ENCODE data around the gene HELZ2.
"Not testable (repeated sequence)": the region's sequence is repeated elsewhere in the genome, so short reads cannot be mapped to it uniquely, and the experiment has no call there.

HELZ2 gene

DNA sequence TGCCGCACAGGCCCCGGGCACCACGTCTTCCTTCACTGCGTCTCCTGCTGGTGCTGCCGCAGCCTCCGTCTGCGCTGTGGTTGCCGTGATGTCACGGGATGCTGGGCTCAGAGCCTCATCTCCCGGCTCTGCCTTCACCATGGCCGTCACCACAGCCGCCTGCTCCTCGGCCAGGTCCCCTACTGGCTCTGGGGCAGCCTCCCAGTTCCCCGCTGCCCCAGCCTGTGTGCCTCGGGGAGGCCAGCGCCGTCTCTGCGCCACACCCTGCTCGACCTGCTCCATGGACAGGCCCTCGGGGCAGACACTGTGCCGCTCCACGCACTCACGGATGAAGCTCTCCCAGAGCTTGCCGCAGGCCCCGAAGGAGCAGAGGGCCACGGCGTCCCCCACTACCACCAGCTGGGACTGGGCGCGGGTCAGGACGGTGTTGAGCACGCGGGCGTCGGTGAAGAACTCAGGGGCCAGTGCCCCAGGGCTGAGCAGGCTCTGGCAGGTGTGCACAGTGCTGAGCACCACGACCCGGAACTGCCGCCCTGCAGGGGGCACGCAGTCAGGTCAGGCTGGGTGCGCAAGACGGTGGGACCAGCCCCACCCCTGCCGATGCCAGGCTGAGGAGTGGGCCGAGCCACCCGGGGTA lies 8.2 kb downstream of the HELZ2 start:
- no peak for DNase-seq (ENCODE audit: low spot score)

DNA sequence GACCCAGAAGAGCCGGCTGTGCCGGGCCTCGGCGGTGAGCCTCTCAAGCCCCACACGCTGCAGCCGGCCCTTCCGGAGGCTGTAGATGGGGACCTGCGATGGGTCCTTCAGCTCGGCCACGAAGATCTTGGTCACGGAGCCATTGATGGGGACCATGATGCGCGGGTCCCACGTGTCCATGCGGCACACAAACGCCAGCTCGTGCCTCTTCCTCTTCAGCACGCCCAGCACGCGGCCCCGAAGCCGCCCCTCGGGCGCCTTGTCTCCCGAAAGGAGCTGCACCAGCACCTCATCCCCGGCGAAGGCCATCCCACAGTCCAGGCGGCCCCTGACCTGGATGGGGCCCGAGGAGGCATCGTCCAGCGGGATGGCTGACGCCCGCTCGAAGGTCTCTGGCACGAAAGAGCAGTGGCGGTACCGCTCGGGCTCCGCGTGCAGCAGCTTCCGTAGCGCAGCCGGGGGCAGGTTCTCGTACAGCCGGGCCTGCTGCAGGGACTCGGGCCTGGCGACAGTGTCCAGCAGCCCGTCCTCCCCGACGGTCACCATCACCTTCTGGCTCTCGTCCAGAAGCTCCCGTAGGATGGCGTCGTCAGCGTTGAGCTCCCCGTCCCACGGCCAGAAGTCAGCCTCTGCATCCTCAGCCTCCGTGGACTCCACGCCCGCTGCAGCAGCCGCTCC lies 8.9 kb downstream of the HELZ2 start:
- DNase-seq (ENCODE audit: low spot score): no peak

DNA sequence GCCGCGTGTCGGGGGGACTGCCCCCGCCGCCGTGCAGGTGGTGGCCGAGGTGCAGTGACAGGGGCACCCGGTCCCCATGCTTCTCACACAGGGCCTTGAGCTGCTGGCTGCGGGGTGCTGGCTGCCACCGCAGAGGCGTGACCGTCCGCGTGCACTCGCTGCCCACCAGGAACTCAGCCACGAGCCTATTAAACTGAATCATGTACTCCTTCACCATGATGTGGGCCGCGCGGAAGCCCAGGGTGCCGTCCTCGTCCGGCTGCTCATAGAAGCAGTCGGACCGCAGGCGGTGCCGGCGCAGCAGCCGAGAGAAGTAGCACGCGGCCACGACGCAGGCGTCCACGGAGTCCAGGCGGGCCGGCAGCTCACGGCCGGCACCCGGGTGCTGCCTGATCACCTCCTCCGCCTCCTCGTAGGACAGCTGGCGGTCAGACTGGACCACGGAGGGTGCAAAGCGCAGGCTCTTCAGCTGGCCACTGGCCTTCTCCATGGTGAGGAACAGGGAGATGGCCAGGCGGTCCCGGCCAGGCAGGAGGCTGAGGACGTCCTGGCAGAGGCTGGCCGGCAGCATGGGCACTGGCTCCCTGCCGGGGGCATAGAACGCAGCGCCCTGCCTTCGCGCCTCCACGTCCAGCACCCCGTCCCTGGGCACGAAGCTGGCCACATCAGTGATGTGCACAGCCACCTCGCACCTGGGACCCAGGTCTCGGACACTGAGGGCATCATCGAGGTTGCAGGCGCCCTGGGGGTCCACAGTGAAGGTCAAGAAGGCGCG lies 9.8 kb downstream of the HELZ2 start:
- DNase-seq (ENCODE audit: low spot score): no peak

DNA sequence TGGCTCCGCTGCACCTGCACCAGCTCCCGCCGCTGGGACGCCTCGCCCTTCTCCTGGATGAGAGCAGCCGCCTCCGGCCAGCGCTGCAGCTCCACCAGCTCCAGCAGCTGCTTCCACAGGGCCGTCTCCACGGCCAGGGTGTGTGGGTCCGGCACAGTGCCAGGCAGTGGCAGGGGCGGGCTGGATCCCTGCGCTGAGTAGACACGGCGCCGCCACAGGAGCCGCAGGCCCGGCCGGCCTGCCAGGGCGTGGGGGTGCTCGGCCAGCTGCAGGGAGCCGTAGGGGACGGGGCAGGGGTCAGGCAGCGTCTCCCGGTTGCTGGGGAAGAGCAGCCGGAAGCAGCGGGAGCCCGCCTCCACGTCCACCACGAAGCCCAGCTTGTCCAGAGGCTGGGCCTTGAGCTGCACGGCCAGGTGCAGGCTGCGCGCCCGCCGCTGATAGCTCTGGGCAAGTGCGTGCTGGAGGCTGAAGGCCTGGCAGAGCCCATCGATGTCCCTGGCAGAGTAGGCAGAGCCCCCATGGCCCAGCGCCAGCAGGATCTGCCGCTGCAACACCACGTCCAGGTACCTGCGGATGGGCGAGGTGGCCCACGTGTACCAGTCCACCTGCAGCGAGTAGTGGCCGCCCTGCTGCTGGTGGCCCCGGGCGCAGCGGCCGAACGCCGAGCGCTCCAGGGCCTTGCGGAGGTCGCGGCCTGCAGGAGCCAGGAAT lies 10.7 kb downstream of the HELZ2 start:
- no peak for DNase-seq (ENCODE audit: low spot score)

DNA sequence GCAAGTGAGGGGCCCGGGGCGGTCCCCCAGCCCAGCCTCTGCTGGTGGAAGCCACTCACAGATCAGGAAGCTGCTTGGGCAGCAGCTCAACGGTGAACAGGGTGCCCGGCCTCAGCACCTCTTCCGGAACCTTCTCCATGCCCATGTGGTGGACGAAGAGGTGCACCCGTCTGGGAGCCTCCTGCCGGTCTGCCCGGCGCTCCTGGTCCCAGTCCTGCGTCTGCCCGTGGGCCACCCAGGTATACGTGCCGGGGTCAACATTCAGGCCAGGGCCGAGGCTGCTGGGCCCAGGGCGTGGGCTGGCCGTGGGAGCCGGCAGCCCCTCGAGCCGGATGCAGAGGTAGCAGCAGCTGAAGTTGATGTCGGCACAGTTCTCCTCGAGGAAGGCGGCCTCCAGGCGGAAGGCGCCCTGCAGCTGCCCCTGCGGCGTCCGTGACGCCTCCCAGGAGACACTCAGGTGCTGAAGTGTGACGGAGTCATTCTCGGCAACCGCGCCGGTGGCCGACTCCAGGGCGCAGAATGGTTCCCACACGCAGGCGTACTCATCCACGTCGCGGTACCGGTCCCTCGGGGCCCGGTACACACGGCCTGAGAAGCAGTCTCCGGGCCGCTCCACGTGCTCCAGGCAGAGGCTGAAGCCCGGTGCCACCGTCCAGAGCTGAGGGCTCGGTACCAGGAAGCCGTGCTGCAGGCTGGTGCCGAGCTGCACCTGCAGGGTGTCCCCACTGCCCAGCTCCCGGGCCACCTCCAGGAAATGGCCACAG lies 11.4 kb downstream of the HELZ2 start:
- no peak for DNase-seq (ENCODE audit: low spot score)

DNA sequence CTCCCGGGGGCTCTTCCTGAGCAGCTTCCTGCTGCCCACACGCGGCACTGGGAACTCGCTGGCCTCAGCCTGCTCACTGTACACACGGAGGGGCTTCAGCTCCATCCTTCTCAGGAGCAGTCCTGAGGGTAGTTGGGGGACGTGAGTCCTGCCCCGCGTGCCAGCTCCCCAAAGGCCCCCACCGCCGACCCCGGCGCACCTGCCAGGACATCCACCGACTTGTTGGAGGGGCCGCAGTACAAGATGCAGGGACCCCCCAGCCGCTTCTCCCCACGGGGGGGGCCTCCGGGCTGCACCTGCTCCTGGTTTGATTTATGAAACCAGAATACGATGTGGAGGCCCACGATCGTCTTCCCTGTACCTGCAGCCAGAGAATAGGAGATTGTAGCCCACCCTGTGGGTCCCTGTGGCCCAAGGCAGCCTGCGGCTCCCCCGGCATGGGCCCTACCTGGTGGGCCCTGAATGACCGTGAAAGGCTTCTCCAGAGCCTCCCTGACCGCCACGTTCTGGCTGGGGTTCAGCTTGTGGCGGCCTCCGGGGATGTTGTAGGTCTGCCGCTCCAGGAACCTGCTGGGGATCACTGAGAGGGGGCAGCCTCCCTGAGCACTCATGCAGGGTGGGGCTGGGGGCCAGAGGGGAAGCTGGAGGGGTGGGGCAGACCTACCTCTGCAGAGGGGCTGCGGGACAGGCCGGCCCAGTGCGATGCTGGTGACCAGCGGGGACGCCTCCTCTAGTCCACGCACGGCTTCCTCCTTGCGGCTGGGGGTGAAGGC lies 12.2 kb downstream of the HELZ2 start:
- DNase-seq (ENCODE audit: low spot score): no peak

DNA sequence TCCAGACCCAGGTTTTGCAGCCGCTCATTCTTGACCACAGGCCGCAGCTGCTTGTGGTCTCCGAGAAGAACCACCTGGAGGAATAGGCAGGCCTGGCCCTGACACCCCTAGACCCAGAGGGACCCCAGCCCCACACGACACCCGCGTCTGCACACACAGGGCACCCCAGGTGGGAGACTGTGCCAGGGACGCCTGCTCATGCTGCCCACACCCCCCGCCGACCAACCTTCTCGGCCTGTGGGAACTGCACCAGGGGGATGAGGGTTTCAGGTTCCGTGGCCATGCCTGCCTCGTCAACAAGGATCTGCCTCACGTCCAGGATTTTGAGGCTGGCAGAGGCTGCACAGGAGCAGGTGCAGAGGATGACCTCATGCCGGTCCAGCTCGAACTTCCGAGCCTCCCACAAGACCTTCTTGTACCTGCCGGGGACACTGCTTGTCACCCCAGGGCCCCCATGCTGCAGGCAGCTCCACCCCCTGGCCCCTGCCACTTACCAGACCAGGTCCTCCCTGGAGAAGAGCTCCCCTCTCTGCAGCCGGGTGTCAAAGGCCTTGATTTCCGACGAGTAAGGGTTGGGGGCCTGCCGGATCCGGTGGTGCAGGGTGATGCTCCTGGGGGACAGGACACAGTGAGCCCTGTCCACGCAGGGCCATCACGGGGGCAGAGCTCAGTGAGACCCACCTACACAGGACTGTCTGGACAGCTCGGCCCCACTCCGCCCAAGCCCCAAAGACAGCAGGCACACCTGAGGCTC lies 13.0 kb downstream of the HELZ2 start:
- no peak for DNase-seq (ENCODE audit: low spot score)

DNA sequence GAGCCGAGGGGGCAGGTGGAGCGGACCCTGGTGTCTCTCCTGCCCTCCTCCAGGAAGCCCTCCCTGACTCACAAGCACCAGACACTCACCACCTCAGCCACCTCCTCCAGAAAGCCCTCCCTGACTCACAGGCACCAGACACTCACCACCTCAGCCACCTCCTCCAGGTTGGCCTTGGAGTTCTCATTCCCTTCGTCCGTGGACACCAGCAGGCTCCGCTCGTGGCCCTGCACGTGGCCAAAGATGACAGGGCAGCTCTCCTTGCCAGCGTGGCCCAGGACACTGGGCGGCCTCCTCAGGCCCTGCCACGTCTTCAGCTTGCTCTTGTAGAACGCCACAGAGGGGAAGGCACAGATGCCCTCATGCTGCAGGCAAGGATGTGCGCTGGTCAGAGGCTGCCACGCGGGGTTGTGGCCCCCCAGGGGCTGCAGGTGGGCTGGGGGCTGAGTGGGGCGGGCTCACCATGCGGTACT lies 13.7 kb downstream of the HELZ2 start:
- no peak for DNase-seq (ENCODE audit: low spot score)

DNA sequence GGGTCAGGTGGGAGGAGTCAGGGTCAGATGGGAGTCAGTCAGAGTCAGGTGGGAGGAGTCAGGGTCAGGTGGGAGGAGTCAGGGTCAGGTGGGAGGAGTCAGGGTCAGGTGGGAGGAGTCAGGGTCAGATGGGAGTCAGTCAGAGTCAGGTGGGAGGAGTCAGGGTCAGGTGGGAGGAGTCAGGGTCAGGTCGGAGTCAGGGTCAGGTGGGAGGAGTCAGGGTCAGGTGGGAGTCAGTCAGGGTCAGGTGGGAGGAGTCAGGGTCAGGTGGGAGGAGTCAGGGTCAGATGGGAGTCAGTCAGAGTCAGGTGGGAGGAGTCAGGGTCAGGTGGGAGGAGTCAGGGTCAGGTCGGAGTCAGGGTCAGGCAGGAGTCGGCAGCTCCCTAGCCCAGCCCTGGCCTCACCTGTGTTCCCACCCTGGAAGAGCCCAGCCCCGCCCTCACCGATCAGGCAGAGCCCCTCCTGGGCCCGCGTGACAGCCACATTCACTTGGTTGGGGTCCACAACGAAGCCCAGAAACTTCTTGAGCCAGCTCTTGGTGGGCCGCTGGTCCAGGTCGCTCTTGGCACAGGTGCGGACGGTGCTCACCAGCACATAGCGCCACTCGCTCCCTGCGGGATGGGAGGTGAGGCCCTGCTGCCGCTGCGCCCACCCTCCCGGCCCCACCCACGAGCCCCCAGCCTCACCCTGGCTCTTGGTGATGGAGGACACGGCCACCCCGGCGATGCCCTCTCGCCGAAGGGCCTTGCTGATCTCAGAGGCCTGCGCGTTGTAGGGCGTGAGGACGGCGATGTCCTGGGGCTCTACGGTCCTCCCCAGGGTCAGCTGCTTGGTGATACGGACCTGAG lies 14.3 kb downstream of the HELZ2 start:
- not testable (repeated sequence) for DNase-seq (ENCODE audit: low spot score)

DNA sequence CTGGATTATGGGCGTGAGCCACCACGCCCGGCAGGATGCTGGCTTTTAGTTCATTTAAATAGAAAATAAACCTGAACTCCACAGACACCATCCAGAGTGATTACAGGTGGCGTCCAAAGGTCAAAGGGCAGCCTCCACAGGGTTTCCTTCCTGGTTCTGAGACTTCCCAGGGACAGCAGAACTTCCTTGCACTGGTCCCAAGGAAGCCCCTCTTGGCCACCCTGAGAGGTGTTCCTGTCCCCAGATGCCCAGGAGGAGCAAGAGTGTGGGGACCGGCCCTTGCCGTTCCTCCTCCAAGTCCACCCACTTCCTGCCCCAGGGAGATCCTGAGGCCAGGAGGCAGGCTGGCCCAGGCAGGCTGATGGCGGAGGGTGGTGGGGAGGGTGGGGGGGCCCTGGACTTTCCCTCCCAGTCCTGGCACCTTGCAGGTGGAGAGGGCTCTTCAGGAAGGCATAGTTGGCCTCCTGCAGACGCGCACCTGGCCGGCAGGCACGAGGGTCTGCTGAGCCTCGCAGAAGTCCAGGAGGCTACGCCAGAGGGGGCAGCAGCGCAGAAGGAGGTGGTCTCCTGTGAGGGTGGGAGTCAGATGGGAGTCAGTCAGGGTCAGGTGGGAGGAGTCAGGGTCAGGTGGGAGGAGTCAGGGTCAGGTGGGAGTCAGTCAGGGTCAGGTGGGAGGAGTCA lies 15.1 kb downstream of the HELZ2 start:
- DNase-seq (ENCODE audit: low spot score): no peak

DNA sequence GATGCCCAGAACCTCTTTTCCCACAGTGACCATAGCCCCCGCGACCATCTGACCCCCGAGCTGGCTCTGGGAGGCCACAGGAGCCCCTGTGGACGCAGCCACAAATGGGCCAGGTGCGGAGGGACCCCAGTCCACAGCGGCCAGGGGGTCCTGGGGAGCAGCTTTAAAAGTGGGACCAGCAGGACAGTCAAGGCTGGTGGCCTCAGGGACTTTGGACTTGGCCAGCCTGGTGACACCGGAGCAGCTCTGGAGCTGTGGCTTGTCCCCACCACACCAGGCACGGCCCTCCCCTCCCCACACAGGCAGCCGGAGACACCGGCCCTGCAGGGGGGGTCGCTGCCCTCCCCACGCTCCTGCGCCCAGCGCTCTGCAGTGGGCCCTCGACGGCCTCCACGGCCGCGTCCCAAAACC lies 16.6 kb downstream of the HELZ2 start:
- no peak for DNase-seq (ENCODE audit: low spot score)

DNA sequence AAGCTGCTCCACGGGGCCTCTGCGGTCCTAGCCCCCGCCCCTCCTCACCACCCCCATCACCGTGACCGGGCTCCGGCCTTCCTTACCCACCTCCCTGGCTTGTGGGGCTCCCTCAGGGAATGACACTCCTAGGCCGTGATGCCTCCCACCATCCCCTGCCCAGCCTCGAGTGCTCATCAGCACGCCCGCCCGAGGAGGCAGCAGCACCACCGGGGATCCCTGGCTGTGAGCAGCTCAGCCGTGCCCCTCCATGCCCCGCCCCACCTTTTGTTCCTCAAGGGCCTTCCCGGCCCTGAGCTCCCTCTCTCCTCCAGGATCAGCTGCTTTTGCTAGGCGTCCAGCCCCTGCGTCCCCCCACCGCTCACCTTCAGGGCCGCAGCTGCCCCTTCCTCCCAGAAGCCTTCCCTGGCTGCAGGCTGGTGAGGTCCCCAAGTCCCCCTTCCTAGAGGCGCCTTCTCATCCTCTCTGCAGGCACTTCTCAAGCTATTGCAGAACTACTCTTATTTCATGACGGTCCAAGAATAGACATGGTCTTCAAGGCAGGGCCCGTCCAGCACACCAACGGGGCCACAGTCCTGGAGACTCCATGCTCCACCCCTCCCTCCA lies 17.1 kb downstream of the HELZ2 start:
- no peak for DNase-seq (ENCODE audit: low spot score)

DNA sequence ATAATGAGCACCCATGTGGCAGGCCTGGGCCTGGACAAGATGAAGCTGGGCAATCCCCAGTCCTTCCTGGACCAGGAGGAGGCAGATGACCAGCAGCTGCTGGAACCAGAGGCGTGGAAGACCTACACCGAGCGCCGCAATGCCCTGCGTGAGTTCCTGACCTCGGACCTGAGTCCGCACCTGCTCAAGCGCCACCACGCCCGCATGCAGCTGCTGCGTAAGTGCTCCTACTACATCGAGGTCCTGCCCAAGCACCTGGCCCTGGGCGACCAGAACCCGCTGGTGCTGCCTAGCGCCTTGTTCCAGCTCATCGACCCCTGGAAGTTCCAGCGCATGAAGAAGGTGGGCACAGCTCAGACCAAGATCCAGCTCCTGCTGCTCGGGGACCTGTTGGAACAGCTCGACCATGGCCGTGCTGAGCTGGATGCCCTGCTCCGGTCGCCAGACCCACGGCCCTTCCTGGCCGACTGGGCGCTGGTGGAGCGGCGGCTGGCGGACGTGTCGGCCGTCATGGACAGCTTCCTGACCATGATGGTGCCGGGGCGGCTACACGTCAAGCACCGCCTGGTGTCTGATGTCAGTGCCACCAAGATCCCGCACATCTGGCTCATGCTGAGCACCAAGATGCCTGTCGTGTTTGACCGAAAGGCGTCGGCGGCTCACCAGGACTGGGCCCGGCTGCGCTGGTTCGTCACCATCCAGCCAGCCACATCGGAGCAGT lies 18.2 kb downstream of the HELZ2 start:
- DNase-seq (ENCODE audit: low spot score): no peak

DNA sequence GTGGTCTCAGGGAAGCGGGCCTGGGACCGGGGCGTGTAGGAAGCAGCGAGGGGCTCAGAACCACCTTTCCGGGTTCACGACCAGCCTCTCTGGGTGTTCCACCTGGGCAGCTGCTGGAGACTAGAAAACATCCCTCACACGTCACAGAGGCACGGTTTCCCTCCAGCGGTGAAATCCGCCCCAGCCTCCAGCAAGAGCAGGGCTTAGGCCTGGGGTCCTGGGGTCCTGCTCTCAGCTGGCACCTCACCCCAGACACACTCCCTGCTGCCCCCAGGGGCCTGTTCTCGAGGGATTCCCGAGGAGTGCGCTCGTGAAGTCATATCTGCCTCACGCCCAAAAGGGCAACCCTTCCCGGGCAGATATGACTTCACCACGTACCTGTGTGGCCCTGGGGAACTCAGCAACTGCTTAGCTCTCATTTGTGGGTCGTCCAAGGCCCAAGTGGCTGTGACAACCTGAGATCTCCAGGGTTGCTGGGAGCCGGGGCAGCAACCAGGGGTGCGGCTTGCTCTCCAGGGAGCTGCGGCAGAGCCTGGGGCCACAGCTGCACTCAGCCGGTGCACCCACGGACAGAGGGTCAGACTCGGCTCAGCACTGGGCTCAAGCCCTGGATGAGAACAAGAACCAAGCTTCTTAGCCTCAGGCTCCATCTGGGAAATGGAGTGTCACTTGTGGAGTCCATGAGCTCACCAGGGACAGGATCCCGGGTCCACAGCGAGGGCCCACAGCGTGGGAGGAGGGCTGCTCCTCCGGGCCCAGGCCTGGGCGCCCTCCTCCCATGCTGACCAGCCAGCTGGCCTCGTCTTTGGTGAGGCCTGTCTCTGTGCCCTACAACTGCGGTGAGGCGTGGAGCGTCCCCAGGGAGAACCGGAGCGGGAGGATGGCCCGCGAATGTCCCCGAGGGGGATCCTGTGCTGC lies 19.4 kb downstream of the HELZ2 start:
- no peak for DNase-seq (ENCODE audit: low spot score)

DNA sequence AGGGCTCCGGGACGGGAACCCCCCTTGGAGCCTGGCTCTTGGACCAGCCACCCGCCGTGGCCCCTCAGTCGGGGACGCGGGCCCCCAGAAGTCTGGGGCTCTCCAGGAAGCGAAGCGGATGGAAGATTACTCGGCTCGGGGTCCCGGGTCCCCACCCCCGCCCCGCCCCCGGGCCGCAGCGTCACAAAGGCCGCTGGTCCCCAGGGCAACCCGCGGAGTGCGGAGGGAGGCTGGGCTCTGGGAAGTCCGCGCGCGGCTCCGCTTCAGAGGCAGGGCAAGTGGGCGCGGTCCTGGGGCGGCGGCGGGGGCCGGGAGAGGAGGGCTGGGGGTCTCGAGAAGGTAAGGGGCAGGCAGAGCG lies 20.1 kb downstream of the HELZ2 start, which contains the start of gene FNDC11:
TSS of gene FNDC11 (plus strand) at position 227 of the 358 bp plus-strand sequence. CDS start 1,505 bp downstream, outside the sequence.
- DNase-seq (ENCODE audit: low spot score): peak; percentile 27

DNA sequence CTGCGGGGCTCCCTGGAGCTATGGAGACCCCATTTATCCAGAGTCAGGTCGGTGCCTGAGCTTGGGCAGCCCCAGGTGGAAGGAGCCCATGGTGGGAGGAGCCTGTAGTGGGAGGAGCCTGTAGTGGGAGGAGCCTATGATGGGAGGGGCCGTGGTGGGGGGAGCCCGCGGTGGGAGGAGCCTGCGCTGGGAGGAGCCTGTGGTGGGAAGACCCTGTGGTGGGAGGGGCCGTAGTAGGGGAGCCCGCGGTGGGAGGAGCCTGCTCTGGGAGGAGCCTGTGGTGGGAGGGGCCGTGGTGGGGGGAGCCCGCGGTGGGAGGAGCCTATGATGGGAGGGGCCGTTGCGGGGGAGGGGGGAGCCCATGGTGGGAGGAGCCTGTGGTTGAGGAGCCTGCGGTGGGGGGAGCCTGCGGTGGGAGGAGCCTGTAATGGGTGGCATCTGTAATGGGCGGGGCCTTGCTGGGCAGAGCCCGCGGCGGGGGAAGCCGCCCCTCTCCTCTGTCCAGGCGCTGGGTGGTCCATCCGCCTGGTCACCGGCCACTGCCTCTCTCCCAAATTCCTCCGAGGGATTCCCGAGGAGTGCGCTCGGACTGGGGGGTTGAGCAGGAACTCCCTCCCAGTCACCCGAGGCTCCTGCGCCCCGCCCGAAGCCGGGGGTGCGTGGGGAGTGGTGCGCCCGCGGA lies 20.6 kb downstream of the HELZ2 start:
- peak; percentile 87 for DNase-seq (ENCODE audit: low spot score)
